Astrocyte (in vitro differentiated cells and primary cell): ENCODE results near the gene TMC2.

Experiments
- EZH2 ChIP-seq: IDR thresholded peaks from 2 replicates; pipeline ENCODE4 v1.6.1; 2012; ENCODE audit warnings: mild to moderate bottlenecking, low read length, inconsistent platforms; ENCODE audit not compliant: insufficient read depth
- TF ChIP-seq, protein P1 (sequence below): IDR thresholded peaks from 2 replicates; pipeline ENCODE4 v1.5.1; 2011; ENCODE audit warnings: low read depth, mild to moderate bottlenecking, inconsistent platforms, low read length, moderate library complexity; ENCODE audit not compliant: insufficient read depth

DNA sequence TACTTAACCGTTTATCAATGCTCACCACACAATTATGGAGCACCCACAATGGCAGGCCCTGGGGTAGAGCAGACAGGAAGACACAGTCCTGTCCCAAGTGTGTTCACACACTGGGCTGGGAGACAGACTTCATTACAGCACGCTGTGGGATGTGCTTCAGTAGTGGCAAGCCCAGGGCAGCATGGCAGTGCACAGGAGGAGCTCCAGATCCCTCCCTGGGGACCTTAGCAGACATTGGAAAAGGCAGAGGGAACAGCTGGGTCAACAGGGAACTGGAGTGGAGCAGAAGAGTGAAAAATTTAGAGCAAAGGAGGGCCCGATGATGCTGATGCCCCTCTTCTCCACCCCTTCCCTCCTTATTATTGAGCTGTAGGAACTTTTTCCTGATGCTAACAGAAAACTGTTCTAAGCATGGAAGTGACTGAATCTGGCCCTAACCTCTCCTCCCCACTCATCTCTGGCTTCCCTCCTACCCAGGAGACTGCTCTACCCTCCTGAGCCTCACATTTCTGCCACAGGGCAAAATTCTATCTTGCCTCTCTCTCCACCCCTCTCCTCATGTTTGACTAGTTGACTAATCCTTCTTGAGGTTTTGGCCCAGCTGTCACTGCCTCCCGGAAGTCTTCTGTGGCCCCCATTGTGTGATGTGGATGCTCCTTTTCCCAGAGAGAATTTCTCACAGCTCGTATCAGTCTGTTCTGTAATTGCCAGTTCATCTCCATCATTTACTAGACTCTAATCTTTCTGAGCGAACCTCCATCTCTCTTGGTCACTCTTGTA is 74.8 kb downstream of the TMC2 start:
- TF ChIP-seq, protein P1, sequence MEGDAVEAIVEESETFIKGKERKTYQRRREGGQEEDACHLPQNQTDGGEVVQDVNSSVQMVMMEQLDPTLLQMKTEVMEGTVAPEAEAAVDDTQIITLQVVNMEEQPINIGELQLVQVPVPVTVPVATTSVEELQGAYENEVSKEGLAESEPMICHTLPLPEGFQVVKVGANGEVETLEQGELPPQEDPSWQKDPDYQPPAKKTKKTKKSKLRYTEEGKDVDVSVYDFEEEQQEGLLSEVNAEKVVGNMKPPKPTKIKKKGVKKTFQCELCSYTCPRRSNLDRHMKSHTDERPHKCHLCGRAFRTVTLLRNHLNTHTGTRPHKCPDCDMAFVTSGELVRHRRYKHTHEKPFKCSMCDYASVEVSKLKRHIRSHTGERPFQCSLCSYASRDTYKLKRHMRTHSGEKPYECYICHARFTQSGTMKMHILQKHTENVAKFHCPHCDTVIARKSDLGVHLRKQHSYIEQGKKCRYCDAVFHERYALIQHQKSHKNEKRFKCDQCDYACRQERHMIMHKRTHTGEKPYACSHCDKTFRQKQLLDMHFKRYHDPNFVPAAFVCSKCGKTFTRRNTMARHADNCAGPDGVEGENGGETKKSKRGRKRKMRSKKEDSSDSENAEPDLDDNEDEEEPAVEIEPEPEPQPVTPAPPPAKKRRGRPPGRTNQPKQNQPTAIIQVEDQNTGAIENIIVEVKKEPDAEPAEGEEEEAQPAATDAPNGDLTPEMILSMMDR: no peak
- no peak for TF ChIP-seq EZH2
